ENCODE measurements around the gene KRT79. TPM values are rescaled to one million over a fixed set of nuclear protein-coding genes. Genes with fewer than 3 reads are reported as not detected.

Gene KRT79
- total RNA-seq, 1 donor from 2014 or later = not detected

DNA sequence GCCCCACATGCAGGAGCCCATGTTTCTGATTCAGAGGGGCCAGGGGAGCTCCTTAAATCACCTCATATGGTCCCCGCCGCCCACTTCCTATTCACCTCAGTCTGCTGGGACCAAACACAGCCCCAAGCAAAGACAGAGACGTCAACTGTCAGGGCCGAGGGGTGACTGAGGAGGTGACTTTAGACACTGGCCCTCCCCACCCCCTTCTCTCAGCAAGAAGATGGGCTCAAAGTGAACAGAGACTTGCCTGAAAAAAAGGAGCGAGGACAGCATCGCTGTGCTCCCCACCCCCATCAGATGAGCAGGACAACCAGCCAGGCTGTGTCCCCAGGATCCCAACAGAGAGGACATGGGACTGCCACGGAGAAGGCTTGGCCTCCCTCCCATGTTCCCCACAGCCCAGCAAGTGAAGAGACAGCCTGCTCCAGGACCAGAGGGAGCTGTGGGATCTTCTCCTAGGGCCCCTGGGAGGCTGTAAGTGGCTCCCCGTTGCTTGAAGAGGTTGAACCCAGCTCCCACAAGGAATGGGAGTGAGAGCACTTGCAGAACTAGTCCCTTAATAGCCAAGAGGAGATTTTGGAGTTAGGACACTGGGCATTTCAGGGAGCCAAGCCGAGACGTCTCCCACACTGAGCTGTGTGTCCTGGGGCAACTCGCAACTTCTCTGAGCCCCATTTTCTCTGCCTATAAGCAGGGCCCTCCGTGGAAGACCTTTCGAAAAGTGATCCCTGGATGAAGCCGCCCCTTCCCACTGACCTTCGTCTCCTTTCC lies 1.3 kb upstream of the KRT79 start:
- DNase-seq (ENCODE audit: low spot score) = no peak

- DNase-seq (ENCODE audit: low spot score) = no peak
Observed at GRCh38 chr12:52834727-52835001, 553 bp upstream of the KRT79 start.

DNA sequence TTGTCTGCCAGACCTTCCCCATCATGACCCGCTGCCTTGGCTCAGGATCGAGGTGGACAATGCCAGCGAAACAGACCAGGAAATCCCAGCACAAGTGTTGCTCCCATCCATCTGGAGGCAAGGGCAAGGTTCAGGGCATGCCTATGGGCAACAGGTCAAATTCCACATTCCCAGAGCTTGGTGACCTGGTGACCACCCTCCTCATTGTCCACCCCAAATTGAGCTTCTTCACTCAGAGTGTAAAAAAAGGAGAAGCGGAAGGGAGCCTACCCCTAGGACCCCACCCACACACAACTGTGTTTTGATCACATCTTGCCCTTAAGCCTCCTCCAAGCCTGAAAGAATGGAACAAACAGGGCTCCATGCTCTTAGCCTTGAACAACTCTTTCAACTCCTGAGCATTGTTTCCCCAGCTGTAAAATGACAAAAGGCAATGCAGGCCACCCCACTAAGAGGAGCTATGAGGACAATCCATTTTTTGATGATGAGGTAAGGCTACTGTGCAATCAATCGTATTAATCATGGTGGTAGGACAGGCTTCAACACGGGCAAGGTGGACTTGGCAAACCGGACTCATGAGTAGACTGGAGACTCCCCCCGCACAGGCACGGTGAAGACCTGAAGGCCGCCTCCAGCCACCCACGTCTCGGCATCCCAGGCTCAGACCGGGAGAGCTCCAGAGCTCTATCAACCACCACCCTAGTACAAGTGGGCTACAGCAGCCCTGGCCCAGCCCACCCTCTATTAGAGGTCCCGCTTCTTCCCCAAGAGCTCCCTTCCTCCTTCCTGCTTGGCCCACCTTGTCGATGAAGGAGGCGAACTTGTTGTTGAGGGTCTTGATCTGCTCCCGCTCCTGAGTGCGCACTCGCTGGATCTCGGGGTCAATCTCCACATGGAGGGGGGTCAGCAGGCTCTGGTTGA lies 866 bp downstream of the KRT79 start:
- no peak for DNase-seq (ENCODE audit: low spot score)

DNA sequence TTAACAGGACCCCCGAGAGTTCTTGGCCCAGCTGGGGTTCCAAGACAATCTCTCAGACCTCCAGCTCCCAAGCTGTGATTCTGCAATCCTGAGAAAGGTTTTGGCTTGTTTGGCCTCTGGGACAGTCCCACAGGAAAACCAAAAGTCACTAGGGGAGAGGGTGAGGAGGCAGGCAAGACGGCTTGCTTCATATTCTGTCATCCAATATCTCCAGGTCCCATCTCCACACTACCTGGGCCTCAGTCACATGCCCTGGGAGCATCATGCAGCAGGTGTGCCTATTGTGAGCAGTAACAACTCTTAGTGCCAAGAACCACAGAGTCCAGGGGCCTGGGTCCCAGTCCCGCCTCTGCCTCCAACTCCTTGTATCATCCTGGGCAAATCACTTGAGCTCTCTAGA lies 1.7 kb downstream of the KRT79 start:
- no peak for DNase-seq (ENCODE audit: low spot score)

- no peak for DNase-seq (ENCODE audit: low spot score)
Observed at GRCh38 chr12:52831251-52831650, 2.9 kb downstream of the KRT79 start.

GRCh38 chr12:52829986-52830770 lies 3.9 kb downstream of the KRT79 start:
- DNase-seq (ENCODE audit: low spot score) = no peak

DNA sequence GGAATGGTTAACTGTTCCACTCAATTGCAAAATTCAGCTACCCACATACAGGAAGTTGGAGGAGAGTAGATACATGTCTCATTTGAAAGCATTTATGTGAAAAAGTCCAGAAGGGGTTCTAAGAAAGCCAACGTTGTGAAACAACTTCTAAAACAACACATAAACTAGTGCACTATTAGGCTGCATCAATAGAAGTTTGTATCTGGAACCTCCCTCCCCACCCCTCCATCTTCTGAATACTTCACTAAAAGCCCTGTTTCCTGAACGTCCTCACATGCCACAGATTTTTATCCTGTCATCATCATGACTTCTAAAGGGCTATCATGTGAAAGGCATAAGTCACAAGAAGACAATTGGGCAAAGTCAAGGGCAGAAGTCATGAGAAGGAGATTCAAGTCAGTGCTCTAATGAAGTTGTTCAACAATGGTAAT lies 5.5 kb downstream of the KRT79 start:
- DNase-seq (ENCODE audit: low spot score) = no peak

GRCh38 chr12:52828156-52828555 lies 6.0 kb downstream of the KRT79 start:
- DNase-seq (ENCODE audit: low spot score) = no peak

GRCh38 chr12:52827499-52828090 lies 6.5 kb downstream of the KRT79 start:
- no peak for DNase-seq (ENCODE audit: low spot score)

GRCh38 chr12:52826611-52827498 lies 7.3 kb downstream of the KRT79 start:
- no peak for DNase-seq (ENCODE audit: low spot score)

DNA sequence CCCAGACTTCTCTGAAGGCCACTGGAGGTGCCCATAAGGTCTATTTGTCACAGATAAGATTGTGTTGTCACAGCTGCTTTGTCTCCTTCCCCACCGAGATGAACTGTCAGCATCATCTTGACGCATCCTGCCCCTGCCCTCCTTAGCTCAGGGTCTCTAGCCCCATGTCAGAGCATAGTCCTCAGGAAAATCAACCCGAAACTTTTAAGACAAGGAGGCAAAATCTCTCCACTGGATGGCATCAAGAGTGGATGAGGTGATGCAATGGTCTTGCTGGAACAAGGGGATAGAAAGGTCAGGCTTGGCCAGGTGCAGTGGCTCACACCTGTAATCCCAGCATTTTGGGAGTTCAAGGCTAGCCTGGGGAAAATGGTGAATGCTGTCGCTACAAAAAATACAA lies 8.2 kb downstream of the KRT79 start:
- no peak for DNase-seq (ENCODE audit: low spot score)

DNA sequence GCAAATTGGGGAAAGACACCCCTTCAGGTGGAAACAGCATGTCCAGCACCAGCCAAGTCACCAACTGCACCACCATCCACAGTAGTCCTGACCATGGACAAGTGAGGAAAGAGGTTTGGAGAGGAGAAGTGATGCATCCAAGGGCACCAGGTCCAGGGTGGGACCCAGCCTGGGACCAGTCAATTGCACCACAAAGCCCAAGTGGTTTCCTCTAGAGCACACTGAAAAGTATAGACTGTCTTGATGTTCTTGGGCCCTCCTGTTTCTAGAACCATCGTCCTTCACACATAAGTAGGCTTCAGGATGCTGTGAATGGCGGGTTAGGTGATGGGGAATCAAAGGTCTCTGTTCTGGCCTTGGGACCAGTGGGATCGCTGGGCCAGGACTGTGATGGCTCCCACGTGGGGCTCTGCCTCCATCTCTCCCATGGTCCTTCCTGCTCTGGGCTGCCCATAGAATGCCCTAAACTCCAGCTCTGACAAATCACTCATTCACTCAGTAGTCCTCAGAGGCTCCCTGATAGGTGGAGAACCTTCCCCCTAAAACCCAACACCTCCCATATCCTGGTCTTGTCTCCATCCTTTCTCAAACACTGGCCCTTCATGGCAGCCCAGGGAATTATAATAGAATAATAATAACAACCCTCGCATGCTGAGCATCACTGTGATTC lies 9.2 kb downstream of the KRT79 start:
- DNase-seq (ENCODE audit: low spot score) = no peak

GRCh38 chr12:52823761-52824450 lies 10.2 kb downstream of the KRT79 start:
- DNase-seq (ENCODE audit: low spot score) = no peak

DNA sequence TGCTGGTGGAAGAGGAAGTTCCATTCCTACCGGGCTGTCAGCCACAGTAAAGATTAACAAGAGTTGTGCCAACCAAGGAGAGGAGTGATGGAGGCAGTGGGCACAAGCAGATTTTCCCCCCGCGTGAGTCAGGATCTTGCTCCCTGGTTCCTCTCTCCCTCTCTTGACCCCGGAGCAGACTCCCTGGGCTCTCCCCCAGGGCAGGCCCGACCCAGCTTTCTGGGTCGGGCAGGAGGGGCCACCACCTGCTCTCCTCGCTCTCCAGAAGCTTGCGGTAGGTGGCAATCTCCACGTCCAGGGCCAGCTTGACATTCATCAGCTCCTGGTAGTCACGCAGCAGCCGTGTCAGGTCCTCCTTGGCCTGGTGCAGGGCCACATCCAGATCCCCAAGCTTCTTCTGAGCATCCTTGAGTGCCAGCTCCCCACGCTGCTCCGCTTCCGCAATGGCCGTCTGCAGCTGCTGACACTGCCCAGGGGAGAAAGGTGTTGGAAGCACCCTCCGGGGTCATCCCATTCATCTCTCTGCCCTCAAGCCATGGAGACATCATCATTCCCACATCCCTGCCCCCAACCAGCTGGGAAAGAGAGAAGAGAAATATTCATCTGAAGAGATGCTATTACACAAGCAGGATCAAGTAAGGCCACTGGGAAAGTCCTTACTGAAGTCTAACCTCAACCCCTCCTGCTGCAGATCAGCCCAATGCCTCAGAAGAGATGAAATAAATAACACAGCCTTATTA lies 11.2 kb downstream of the KRT79 start:
- DNase-seq (ENCODE audit: low spot score) = no peak

DNA sequence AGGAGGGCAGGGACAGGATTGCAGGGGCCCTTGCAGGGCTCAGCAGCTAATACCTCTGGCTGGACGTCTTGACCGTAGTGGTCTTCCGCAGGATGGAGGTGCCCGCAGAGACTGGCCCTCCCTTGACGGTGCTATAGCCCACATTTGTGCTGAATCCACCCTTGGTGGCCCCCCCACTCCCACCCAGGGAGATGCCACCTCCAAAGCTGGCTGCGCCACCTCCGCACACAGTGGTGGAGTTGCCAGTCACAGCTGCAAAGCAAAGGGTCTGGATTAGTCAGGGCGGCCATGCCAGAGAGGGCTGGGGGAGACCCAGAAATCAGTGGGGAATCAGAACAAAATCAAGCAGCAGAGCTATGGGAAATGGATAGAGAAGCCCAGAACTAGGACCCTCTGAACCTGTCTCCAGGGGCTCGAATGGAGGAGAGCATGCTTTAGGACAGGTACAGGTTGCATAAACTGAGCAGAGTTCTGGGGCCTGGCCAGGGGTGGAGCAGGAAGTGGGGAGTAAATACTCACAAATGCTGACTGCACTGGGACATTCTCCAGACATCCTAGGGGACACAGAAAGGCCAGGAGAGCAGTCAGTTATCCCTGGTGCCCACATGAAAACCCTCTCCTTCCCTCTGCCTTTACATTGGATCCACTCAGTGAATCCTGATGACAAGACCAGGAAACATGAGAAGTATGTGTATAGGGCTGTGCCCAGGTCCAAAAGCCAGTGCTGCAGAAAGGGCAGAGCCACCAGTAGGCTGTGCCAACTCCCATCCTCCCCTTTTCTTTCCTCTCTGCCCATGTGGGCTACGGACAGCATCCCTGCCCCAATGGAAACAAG lies 12.1 kb downstream of the KRT79 start:
- DNase-seq (ENCODE audit: low spot score) = no peak

- no peak for DNase-seq (ENCODE audit: low spot score)
Observed at GRCh38 chr12:52821071-52821730, 12.9 kb downstream of the KRT79 start.

- DNase-seq (ENCODE audit: low spot score) = no peak
Observed at GRCh38 chr12:52820521-52820920, 13.6 kb downstream of the KRT79 start.
